ENCODE data around the gene METRN.

METRN gene

DNA sequence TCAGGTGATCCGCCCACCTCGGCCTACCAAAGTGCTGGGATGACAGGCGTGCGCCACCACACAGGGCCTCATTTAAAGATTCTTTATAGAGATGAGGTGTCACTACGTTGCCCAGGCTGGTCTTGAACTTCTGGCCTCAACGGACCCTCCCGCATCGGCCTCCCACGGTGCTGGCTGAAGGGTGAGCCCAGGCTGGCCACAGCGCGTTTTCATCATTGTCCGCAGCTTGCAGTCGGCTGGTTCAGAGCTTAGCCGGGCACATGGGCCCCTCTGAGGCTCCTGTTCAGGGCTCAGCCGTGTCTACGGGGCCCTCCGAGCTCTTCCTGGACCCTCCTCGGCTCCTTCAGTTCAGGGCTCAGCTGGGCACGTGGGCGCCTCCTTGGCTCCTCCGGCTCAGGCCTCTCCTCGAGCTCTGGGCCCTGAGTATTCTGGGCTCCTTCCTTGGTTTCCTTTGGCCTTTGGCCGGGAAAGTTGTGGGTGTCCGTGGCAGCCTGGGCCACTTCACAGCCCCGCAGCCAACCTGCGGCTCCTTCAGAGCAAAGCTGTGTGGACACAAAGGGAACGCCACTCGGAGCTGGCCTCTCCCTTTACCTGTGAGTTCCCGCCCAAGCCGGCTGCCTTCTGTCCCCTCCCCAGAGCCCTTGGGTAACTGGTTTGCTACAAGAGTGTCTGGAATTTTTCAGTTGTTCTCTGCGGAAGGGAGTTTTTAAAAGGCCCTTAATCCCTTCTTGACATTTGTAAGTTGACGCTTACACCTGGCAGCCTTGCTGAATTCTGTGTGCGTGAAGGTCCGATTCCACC lies 44.4 kb downstream of the METRN start:
- no peak for DNase-seq (ENCODE audit: low read depth)

DNA sequence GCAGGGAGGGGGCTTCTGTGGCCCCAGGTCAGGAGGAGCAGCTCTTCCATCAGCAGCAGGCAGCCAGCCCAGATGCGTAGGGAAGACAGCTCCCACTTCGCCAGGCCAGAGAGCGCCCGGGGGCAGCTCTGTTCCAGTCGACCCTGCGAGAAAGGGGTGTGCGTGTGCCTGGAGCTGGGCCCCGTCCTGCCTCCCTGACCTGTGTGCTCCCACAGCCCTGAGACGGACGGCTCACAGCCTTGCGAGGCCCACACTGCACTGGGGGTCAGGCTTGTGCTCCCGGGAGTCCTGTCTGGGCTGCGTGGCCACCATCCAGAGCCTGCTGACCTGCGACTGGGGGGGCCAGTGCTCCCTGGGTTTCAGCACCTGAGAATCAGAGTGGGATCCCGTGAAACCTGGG lies 45.1 kb downstream of the METRN start:
- DNase-seq (ENCODE audit: low read depth), result no peak

DNA sequence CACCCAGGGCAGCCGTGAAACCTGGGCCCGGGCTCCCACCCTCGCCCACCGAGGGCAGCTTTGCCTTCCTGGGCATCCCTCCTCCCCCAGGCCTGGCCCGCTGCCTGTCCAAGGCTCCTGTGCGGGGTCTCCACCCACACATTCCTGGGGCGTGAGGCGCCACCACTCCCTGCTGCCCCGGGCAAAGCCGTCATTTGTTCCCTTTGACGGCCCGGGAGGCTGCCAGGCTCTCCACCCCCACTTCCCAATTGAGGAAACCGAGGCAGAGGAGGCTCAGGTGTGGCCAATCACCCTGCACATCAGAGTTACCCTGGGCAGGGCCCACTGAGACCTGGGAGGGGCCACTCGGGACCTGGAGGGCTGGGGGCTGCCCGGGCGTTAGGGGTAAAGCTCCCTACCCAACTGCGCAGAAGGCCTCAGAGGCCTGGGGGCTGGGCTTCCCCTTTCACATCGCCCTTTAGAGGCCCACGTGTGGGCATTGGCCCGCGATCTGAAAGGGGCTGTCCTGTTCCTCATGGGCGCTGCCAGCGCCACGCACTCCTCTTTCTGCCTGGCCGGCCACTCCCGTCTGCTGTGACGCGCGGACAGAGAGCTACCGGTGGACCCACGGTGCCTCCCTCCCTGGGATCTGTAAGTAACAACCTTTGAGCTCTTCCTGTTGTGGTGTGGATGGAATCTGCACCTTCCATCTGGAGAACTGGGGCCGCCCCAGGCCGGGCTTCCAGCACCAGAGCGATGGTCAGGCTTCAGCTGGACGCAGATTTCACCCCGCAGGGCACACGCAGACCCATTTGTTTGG lies 45.8 kb downstream of the METRN start, which contains the start of gene MSLN:
Gene MSLN, plus strand, starts transcription at position 190 of the 799 bp plus-strand sequence. CDS start 1,947 bp downstream, outside the sequence.
- no peak for DNase-seq (ENCODE audit: low read depth)

DNA sequence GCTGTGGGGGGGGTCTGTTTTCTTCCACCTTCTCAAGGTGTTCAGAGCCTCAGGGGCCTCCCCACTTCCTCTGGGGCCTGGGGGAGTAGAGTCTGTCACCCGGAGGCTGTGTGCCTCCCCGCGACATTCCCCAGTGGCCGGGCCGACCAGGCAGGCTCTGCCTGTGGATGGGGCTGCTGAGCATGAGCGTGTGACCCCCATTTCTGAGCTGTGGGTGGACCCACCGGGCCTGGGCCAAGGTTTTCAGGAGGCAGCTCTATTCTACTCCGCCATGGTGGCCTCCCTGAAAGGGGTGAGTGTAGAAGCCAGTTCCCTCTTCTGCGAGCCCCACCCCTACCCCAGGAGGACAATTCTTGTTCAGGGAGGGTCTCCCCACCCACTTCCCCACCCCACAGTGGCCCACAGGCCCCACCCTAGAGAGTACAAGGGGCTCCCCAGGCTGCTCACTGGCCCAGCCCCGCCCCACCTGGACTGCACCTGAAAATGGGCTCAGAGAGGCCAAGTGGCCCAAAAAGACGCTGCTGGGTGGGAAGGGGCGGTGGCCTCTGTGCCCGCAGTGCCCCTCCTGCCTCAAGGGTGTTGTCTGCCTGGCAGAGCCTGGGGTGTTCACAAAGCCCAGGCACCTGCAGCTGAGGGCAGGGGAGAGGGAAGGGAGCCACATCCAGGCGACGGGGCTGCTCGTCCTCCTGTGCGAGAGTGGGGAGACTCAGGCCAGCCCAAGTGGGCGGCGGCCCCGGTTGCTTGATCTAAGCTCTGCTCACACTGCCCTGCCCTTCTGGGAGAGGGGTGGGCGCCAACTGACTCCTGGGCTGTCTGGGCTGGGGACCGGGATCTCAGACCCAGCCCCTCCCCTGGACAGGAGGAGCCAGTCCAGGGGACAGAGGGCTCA lies 47.0 kb downstream of the METRN start:
- no peak for DNase-seq (ENCODE audit: low read depth)

DNA sequence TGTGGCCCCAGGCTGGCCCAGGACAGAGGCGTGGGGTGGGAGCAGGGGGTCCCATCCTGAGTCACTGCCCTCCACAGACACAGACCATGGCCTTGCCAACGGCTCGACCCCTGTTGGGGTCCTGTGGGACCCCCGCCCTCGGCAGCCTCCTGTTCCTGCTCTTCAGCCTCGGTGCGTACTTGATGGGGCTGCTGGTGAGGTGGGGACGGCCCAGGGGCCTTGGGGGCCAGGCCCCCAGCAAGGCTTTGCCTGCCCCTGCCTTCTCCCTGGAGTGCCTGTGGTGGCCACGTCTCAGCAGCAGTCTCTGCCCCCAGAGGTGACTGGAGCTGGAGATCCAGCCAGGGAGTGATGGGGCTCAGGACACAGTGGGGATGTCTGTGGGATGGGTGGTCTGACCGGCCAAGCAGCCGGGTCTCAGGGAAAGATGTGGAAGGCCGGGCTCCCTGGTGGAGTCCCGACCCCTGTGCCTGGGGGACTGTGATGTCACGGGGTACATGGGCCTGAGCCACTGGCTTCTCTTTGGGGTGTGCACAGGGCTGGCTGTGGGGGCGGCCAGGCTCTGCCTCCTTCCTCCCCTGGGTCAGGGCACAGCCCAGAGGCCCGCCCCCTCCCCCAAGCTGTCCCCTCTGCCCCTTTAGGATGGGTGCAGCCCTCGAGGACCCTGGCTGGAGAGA lies 47.8 kb downstream of the METRN start:
- no peak for DNase-seq (ENCODE audit: low read depth)

DNA sequence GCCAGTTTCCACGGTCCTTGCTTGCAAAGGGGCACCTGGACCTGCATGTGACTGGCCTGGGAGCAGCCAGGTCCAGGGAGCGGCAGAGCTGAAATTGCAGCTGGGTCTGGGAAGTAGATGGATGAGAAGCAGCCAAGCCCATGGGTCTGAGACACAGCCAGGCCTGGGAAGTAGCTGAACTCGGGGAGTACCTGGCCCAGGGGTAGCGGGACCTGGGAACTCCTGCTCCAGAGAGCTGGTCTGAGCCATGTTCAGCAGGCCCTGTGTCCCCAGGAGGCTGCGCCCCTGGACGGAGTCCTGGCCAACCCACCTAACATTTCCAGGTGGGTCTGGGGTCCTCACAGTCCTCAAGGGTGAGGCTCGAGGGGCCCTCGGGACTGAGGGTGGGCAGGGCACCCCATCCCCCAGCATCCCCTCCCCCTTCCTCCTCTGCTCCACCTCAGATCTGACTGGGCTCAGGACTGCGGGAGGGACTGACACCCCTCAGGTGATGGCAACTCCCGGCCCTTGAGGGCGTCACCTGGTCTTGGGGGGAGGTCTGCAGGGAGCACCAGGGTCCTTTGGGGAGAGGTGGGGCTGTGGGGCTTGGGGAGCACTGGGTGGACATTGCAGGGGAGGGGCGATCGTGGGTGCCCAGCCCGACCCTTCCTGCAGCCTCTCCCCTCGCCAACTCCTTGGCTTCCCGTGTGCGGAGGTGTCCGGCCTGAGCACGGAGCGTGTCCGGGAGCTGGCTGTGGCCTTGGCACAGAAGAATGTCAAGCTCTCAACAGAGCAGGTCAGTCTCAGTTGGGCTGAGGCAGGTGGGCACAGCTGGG lies 48.7 kb downstream of the METRN start:
- DNase-seq (ENCODE audit: low read depth), result no peak

DNA sequence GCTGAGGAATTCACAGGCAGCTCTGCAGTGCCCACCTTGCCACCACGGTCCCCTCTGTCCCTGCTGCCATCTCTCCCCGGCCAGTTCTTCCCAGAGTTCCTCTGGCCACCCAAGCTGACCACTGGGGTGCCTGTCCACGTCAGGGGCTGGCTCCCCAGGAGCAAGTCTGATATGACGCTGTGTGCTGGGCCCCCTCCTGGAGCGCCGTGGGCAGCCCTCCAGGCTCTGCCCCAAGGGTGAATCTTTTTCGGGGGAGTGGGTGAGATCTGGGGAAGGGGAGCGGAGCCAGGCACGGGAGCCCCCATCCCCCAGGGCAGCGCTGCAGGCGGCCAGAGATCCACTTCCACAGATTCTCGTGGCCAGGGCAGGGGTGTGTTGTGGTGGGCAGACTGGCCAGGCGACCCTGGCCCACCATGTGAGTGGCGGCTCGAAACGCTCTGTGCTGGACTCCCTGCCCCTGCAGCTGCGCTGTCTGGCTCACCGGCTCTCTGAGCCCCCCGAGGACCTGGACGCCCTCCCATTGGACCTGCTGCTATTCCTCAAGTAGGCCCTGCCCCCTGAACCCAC lies 49.3 kb downstream of the METRN start:
- no peak for DNase-seq (ENCODE audit: low read depth)

DNA sequence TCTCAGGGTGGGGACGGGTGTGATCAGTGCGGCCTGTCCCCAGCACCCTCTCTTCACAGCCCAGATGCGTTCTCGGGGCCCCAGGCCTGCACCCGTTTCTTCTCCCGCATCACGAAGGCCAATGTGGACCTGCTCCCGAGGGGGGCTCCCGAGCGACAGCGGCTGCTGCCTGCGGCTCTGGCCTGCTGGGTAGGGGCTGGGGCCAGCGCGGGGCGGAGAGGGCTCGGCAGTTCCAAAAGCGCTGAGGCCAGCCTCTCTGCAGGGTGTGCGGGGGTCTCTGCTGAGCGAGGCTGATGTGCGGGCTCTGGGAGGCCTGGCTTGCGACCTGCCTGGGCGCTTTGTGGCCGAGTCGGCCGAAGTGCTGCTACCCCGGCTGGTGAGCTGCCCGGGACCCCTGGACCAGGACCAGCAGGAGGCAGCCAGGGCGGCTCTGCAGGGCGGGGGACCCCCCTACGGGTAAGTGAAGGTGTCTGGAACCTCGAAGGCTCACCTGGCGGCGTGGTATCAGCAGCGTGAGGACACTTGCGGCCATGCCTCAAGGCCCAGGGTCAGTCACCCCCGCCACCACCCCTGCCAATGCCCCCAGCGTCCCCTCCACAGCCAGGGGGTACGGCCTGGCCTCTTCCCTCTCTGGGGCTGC lies 50.0 kb downstream of the METRN start:
- DNase-seq (ENCODE audit: low read depth), result no peak

DNA sequence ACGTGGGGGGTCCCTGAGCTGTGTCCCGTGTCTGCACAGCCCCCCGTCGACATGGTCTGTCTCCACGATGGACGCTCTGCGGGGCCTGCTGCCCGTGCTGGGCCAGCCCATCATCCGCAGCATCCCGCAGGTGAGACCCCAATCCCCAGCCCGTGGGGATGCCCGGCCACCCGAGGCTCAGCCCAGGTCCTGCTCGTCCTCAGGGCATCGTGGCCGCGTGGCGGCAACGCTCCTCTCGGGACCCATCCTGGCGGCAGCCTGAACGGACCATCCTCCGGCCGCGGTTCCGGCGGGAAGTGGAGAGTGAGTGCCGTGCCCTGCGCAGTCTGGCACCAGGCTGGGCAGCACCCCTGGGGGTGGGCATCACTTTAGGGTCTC lies 50.6 kb downstream of the METRN start:
- DNase-seq (ENCODE audit: low read depth), result no peak

DNA sequence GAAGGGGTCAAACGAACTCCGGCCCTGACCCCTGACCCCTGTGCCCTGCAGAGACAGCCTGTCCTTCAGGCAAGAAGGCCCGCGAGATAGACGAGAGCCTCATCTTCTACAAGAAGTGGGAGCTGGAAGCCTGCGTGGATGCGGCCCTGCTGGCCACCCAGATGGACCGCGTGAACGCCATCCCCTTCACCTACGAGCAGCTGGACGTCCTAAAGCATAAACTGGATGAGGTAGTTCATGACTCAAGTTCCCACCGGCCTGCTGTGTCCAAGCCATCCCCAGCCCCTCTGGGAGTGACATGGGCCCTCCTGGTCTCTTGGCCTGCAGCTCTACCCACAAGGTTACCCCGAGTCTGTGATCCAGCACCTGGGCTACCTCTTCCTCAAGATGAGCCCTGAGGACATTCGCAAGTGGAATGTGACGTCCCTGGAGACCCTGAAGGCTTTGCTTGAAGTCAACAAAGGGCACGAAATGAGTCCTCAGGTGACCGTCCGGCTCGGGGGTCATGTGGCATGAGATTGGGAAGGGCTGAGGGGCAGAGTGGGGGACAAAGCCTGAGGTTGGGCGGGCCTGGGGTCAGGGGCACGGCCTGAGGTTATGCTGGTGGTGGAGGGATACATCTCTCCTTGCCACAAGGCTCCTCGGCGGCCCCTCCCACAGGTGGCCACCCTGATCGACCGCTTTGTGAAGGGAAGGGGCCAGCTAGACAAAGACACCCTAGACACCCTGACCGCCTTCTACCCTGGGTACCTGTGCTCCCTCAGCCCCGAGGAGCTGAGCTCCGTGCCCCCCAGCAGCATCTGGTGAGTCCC lies 51.3 kb downstream of the METRN start:
- no peak for DNase-seq (ENCODE audit: low read depth)

DNA sequence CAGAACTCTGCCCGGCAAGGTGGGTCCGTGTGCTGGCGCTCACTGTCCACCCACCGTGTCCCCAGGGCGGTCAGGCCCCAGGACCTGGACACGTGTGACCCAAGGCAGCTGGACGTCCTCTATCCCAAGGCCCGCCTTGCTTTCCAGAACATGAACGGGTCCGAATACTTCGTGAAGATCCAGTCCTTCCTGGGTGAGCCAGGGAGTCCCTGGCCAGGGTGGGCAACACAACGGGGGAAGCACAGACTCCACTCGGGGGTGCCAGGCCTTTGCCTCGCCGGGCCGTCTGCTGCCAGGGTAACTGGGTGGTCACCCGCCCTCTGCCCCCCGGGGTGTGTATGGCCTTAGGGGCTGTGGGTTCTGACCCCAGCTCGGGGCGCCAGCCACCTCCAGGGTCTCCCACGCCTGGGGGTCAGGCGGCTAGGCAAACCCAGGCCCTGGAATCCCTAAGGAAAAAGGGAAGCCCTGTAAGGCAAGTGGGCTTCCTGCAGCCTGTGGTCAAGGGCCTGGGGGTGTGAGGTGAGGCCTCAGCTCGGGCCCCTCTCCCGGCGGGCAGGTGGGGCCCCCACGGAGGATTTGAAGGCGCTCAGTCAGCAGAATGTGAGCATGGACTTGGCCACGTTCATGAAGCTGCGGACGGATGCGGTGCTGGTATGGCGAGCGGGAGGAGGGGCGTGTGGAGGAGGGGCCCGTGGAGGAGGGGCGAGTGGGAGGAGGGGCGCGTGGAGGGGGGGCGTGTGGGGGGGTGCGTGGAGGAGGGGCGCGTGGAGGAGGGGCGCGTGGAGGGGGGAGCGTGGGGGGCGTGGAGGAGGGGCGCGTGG lies 52.1 kb downstream of the METRN start:
- DNase-seq (ENCODE audit: low read depth), result no peak

DNA sequence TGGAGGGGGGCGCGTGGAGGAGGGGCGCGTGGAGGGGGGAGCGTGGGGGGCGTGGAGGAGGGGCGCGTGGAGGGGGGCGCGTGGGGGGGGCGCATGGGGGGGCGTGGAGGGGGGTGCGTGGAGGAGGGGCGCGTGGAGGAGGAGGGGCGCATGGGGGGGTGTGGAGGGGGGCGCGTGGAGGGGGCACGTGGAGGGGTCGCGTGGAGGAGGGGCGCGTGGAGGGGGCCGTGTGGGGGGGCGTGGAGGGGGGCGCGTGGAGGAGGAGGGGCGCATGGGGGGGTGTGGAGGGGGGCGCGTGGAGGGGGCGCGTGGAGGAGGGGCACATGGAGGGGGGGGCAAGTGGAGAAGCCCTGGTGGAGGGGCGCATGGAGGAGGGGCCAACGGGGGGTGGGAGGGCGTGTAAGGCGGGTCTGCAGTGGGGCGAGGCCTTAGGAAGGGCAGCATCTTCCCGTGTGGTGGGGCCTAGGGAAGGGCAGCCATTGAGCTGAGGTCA lies 52.9 kb downstream of the METRN start:
- DNase-seq (ENCODE audit: low read depth), result no peak

DNA sequence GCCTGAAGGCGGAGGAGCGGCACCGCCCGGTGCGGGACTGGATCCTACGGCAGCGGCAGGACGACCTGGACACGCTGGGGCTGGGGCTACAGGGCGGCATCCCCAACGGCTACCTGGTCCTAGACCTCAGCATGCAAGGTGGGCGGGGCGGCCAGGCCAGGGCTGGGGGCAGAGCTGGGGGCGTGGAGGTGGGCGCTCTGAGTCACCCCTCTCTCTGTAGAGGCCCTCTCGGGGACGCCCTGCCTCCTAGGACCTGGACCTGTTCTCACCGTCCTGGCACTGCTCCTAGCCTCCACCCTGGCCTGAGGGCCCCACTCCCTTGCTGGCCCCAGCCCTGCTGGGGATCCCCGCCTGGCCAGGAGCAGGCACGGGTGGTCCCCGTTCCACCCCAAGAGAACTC lies 53.5 kb downstream of the METRN start:
- no peak for DNase-seq (ENCODE audit: low read depth)

All from iris pigment epithelial cell (primary cell).